ENCODE results near the gene FBXW11.
"Not testable (repeated sequence)": the region's sequence is repeated elsewhere in the genome, so short reads cannot be mapped to it uniquely, and the experiment has no call there.

Gene FBXW11

DNA sequence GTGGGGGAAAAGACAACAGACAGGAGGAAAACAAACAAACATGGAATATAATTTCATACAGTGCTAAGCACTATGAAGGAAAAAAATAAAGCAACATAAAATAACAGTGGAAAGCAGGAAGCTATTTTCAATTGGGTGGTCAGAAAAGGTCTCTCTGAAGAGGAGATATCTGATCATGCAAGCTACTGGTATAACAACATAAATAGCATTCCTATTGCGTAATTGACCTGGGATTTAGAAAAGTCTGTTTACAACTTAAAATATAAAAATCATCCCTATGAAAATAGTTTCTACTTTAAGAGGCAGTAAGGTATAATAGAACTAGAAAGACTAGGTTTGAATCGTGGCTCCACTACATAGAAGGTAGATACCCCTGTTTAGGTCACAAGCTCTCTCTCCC is 61.4 kb downstream of the FBXW11 start:
- in situ Hi-C loops (cut with HindIII; ENCODE audit: low sequenced_read_pairs): no loop called here
- no peak for DNase-seq (ENCODE audit: low read depth)
- H3K4me3 ChIP-seq (ENCODE audit: low read depth, low read length): no peak overlapping the region
- TF ChIP-seq, protein P1, sequence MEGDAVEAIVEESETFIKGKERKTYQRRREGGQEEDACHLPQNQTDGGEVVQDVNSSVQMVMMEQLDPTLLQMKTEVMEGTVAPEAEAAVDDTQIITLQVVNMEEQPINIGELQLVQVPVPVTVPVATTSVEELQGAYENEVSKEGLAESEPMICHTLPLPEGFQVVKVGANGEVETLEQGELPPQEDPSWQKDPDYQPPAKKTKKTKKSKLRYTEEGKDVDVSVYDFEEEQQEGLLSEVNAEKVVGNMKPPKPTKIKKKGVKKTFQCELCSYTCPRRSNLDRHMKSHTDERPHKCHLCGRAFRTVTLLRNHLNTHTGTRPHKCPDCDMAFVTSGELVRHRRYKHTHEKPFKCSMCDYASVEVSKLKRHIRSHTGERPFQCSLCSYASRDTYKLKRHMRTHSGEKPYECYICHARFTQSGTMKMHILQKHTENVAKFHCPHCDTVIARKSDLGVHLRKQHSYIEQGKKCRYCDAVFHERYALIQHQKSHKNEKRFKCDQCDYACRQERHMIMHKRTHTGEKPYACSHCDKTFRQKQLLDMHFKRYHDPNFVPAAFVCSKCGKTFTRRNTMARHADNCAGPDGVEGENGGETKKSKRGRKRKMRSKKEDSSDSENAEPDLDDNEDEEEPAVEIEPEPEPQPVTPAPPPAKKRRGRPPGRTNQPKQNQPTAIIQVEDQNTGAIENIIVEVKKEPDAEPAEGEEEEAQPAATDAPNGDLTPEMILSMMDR (IDR thresholded peaks at IDR 0.05; ENCODE audit: low read depth, low read length, missing control alignments): no peak

DNA sequence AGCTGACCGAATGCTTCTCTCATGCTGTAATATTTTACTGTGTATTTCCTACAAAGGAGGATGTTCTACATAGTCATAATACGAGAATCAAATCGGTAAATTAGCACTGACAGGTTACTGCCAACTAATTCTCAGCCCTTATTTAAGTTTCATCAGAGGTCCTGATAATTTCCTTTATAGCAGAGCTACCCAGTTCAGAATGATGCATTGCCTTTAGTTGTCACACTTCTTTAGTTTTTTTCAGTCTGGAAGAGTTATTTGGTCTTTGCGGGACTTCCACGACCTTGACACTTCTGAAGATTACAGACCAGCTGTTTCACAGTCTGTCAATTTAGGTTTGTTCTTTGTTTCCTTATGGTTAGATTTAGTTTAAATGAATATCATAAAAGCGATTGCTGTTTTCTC is 64.3 kb downstream of the FBXW11 start:
- H3K4me3 ChIP-seq (ENCODE audit: low read depth, low read length); DNase-seq (ENCODE audit: low read depth); in situ Hi-C loops (cut with HindIII; ENCODE audit: low sequenced_read_pairs): not testable (repeated sequence)

DNA sequence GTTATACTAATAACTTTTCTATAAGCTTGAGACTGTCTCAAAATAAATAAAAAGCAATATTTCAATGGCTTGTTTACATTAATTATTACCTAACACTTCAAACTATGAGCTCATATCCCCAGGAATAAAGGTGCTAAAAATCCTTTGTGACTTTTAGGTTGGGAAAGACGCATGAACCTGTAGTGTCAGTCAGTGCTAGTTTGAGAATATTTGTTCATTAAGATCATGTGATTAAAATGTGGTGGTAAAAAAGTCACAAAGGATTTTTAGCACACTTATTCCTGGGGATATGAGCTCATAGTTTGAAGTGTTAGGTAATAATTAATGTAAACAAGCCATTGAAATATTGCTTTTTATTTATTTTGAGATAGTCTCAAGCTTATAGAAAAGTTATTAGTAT is 64.8 kb downstream of the FBXW11 start:
- in situ Hi-C loops (cut with HindIII; ENCODE audit: low sequenced_read_pairs); H3K4me3 ChIP-seq (ENCODE audit: low read depth, low read length); DNase-seq (ENCODE audit: low read depth): not testable (repeated sequence)

DNA sequence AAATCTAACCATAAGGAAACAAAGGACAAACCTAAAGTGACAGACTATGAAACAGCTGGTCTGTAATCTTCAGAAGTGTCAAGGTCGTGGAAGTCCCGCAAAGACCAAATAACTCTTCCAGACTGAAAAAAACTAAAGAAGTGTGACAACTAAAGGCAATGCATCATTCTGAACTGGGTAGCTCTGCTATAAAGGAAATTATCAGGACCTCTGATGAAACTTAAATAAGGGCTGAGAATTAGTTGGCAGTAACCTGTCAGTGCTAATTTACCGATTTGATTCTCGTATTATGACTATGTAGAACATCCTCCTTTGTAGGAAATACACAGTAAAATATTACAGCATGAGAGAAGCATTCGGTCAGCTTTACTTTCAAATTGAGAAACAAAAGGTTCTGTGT is 65.2 kb downstream of the FBXW11 start:
- in situ Hi-C loops (cut with HindIII; ENCODE audit: low sequenced_read_pairs); H3K4me3 ChIP-seq (ENCODE audit: low read depth, low read length); DNase-seq (ENCODE audit: low read depth): not testable (repeated sequence)

DNA sequence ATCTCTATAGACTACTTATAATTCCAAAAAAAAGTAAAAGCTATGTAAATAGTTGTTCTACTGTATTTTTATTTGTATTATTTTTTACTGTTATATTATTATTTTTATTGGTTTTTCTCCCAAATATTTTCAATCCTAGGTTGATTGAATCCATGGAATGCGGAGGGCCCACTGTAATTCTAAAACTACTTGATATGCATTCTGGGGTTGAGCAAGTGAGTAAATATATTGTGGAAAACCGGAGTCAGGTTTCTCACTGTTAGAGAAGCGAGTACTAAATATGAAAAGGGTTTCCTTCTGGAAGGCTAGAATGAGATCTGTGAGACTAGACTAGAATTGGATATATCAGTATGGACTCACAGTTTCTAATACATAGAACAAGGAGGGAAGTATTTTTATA is 66.5 kb downstream of the FBXW11 start:
- in situ Hi-C loops (cut with HindIII; ENCODE audit: low sequenced_read_pairs): loop anchor here (5.0 kb wide), 1 partner anchor 97 kb away; no protein-coding TSS in a partner anchor
- TF ChIP-seq, protein P1 (IDR thresholded peaks at IDR 0.05; ENCODE audit: low read depth, low read length, missing control alignments): no peak
- H3K4me3 ChIP-seq (ENCODE audit: low read depth, low read length): no peak overlapping the region
- no peak for DNase-seq (ENCODE audit: low read depth)

DNA sequence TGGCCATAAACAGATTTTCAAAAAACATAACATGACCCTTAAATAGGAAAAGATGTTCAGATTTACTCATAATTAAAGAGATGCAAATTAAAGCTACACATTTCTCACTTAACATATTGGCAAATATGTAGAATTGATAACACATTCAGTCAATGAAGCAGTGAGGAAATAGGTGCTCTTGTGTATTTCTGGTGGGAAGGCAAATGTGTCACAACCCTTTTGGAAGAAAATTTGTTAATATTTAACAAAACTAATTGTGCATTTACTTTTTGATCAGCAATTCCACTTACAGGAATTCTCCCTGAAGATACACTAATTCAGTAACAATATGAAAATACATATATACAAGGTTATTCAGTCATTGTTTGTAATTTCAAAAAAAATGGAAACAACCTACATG is 68.1 kb downstream of the FBXW11 start:
- DNase-seq (ENCODE audit: low read depth): no peak
- TF ChIP-seq, protein P1 (IDR thresholded peaks at IDR 0.05; ENCODE audit: low read depth, low read length, missing control alignments): no peak

DNA sequence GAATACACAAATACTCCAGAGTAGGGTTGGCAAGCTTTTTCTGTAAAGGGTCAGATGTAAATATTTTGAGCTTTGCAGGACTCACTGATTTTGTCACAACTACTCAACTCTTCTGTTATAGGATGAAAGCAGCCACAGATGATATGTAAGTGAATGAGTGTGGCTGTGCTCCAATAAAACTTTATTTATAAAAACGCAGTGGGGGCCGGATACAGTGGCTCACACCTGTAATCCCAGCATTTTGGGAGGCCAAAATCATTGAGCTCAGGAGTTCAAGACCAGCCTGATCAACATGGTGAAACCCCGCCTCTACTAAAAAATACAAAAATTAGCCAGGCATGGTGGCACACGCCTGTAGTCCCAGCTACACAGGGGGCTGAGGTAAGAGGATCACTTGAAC is 69.1 kb downstream of the FBXW11 start:
- no peak for DNase-seq (ENCODE audit: low read depth)
- no peak overlapping the region for H3K4me3 ChIP-seq (ENCODE audit: low read depth, low read length)
- TF ChIP-seq, protein P1 (IDR thresholded peaks at IDR 0.05; ENCODE audit: low read depth, low read length, missing control alignments): no peak
- in situ Hi-C loops (cut with HindIII; ENCODE audit: low sequenced_read_pairs): loop anchor here (5.0 kb wide), 1 partner anchor 100 kb away; no protein-coding TSS in a partner anchor

More for the DNA sequence above, 68.1 kb downstream of the FBXW11 start:
- no peak overlapping the region for H3K4me3 ChIP-seq (ENCODE audit: low read depth, low read length)
- in situ Hi-C loops (cut with HindIII; ENCODE audit: low sequenced_read_pairs): loop anchor here (5.0 kb wide), 1 partner anchor 99 kb away; no protein-coding TSS in a partner anchor

DNA sequence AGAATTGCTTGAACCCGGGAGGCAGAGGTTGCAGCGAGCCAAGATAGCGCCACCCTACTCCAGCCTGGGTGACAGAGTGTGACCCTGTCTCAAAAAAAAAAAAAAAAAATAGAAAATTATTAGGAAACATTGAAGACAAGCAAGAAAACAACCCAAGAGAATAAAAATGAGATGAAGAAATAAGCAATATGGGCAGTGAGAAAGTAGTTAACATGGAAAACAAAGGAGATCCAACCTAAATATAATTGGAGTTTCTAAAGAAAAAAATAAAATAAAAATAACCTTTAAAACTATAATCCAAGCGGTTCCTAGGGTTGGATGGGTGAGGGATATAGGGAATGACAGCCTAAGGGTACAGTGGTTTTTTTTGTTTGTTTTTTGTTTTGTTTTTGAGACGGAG is 71.9 kb downstream of the FBXW11 start:
- in situ Hi-C loops (cut with HindIII; ENCODE audit: low sequenced_read_pairs): no loop called here

More for the DNA sequence above, 71.9 kb downstream of the FBXW11 start:
- DNase-seq (ENCODE audit: low read depth): no peak
- H3K4me3 ChIP-seq (ENCODE audit: low read depth, low read length): no peak overlapping the region
- TF ChIP-seq, protein P1 (IDR thresholded peaks at IDR 0.05; ENCODE audit: low read depth, low read length, missing control alignments): no peak
